CD4-positive, alpha-beta T cell treated with Interleukin-21 for 1 hour (primary cell): ENCODE measurements around the gene TMIGD2.

Experiments used
- DNase-seq: peaks from one replicate; pipeline ENCODE4 v3.0.0-alpha.2; 2020

Gene TMIGD2

DNA sequence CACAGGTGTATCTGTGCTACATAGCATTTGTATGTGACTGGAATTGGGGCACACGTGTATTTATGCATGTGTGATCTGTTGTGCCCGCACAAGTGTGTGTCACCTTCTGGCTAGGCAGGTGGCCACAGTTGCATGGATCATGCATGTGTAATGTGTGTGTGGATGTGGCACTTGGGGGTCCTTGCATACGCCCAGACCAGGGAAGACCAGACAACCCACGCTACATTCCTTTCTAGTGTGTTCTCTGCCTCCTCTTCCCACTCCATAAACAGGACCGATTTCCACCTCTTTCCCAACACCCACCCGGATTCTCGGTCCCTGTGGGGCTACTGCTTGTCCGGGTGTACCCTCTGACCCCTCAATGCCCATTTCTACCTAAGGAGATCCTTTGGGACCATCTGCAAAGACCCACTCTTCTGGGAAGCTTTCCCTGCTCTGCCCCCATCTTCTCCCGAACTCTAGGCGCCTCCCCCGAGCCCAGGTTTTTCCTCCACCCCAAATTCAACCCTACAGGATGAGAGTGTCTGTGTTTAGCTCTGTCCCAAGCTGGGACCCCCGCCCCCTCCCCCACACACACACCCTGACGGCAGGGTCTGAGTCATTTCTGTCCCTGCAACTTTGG, 24.1 kb upstream of the TMIGD2 start:
- no peak for DNase-seq

DNA sequence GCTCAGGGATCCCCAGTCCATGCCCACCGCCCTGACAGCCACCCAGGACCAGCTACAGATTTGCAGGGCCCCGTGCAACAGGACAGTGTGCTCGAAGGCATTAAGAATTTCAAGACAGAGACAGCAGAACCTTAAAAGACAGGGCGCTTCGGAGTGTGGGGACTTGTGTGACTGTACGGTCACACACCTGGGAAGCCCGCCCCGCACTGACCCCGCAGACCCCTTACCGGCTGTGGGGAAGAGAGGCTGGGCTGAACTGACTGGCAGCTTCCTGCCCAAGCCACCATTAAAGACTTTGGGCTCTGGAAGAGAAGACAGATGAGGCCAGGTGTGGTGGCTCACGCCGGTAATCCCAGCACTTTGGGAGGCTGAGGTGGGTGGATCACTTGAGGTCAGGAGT, 22.0 kb upstream of the TMIGD2 start:
- no peak for DNase-seq

DNA sequence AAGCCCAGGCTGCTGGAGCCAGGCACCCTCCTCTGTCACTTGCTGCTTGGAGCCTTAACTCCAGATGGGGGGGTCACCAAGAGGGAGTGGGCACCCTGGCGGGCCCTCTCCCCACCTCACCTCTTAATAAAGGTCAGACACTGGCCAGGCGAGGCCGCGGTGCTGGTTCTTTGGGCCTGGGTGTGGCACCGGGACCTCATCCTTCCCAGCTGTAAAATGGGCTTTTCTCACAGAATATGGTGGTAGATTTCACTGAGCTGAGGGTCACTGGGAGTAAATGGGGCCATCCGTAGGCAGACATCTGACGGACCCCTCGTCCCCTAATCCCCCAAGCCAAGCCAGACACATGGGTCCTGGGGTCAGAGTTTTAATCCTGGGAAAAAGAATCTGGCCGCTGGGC, 21.5 kb upstream of the TMIGD2 start:
- no peak for DNase-seq

DNA sequence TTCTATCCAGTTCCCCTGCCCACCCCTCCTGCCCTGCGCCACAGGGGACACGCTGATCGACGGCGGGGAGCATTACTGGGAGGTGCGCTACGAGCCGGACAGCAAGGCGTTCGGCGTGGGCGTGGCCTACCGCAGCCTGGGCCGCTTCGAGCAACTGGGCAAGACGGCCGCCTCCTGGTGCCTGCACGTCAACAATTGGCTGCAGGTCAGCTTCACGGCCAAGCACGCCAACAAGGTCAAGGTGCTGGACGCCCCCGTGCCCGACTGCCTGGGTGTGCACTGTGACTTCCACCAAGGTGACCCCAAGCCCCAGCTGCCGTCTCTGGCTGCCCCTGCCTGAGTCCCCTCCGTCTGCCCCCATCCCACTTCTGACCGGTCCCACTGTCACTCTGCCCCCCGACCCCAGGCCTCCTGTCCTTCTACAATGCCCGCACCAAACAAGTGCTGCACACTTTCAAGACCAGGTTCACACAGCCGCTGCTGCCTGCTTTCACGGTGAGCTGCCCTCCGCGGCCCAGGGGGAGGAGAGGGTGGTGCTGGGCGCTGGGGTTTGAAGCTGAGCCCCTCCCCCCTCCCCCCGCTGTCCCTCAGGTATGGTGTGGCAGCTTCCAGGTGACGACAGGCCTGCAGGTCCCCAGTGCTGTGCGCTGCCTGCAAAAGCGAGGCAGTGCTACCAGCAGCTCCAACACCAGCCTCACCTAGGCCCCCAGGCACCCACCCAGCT, 20.9 kb upstream of the TMIGD2 start:
- no peak for DNase-seq

DNA sequence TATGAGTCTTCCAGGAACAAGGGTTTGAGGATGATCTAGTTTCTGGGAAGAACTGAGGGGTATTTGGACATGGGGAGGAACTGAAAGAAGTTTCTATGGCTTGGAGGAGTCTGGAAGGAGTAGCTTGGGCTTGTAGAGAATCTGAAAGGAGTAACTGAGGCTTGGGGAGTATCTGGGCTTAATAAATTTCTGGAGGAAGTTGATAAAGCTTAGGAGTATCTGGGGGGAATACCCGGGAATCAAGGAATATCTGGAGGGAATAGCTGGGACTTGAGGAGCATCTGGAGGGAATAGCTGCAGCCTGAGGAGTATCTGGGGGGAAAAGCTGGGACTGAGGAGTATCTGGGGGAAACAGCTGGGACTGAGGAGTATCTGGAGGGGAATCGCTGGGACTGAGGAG, 18.2 kb upstream of the TMIGD2 start:
- no peak for DNase-seq

DNA sequence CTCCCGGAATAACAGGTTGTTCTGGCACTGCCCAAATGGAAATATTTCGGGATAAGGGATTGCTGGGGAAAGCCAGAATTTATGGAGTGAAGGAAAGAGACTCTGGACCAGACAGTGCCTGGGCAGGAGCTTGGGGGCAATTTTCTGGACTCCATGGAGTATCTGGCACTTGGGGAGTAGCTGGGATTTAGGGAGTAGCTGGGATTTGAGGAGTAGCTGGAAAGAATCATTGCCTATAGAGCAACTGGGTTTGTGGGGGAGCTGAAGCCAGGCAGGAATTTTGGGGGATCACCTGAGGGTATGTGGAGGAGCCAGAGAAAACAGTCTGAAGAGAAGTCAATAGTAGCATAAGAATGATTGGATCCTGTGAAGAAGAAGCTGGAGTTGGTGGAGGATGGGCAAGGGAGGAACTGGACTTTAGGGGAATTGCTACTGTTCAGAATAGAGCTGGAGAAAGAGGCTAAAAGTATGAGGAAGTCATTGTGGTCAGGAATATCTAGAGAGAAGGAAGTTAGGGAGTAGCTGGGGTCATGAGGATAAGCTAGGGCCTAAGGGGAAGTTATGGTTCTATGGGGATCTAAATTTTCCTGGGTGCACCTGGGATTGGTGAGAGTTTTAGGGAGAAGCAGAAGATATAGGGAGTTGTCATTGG, 17.0 kb upstream of the TMIGD2 start:
- DNase-seq: no peak

DNA sequence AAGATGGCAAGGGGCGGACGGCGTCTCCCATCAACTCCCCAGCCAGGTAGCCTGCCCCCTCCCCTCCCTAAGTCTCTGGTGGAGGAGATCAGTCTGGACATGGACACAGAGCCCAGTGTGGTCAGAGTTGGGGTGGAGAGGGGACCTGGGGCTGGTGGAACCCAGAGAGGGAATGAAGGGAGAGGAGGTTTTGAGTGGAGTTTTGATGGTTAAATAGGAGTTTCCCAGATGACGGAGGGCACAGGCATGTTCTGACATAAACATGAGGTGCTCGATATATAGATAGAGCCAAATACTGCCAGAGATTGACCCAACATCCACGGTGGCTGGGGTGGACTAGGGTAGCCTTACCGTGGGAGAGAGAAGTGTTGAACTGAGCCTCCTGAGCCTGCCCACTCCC, 16.3 kb upstream of the TMIGD2 start:
- no peak for DNase-seq

DNA sequence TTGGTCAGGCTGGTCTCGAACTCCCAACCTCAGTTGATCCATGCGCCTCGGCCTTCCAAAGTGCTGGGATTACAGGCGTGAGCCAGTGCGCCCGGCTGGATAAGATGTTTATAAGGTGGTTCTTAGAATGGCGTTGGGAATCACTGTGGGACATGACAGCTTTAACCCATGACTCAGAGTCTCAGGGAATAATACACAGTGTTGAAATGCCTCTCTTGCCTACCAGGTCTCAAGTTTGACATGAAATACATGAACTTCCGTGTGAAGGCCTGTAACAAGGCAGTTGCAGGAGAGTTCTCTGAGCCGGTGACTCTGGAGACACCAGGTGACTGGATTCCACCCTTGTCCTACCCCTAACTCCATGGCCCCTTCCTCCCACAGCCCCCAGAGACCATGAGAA, 14.8 kb upstream of the TMIGD2 start:
- no peak for DNase-seq

DNA sequence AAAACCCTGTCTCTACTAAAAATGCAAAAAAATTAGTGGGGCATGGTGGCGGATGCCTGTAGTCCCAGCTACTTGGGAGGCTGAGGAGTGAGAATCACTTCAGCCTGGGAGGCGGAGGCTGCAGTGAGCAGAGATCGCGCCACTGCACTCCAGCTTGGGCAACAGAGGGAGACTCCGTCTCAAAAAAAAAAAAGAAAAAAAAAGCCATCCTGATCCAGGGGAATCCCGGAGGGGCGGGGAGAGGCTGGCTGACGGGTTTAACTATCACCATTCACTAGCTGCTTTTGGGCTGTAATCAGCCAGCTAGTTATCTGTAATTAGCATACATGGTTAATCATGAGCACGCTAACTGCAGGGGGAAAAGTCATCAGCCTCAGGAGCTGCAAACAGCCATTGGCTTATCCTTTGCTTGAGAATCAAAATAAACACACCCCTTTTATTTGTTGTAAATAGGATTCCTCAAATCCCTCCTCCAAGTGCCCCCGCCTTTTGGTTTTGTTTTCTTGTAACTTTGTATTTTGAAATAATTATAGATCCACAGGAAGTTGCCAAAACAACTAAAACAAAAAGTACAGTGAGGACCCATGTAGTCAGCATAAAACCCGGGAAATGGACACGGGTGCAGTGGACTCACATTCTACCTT, 11.8 kb upstream of the TMIGD2 start:
- no peak for DNase-seq

DNA sequence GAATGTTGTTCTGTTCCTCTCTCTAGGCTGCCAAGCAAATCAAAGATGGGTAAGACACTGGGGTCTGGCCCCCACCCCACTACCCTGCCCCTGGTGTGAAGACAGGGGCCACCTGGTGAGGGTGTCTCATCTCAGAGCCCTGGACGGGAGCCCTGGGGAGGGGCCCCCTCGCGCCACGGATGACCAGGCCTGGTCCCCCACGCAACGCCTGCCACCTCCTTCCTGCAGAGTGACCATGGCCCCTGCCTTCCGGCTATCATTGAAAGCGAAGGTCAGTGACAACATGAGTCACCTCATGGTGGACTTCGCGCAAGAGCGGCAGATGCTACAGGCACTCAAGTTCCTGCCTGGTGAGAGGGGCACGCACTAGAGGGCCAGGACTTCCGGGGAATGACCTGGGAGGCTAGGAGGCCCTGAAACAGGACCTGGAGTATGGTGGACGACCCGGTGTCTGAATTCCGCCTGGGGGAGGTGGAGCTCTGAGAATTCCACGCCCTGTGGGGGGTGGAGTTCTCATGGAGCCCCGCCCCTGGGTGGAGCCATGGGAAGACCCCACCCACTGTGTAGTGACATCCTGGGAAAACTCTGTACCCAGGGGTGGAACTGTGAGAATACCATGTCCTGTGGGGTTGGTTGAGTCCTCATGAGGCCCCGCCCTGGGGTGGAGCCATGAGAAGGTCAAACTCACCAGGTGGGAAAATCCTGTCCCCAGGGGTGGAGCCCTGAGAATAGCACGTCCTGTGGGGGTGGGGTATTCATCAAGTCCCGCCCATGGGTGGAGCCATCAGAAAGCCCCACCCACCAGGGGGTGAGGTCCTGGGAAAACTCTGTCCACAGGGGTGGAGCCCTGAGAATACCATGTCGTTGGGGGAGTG, 8.3 kb upstream of the TMIGD2 start:
- DNase-seq: no peak

DNA sequence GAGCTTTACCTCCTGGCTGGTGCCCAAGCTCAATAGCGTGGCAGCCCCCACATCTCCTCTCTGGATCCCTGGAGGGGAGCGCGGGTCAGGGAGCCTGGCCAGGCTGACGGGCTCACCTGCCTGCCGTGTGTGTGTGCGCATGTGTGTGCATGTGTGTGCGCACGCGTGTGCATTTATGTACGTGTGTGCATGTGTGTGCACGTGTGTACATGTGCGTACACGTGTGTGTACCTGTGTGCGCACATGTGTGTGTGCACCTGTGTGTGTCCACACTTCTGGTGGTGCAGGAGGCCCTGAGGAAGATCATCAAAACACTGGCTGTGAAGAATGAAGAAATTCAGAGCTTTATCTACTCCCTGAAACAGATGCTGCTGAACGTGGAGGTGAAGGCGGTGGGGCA, 3.5 kb upstream of the TMIGD2 start:
- DNase-seq: no peak

DNA sequence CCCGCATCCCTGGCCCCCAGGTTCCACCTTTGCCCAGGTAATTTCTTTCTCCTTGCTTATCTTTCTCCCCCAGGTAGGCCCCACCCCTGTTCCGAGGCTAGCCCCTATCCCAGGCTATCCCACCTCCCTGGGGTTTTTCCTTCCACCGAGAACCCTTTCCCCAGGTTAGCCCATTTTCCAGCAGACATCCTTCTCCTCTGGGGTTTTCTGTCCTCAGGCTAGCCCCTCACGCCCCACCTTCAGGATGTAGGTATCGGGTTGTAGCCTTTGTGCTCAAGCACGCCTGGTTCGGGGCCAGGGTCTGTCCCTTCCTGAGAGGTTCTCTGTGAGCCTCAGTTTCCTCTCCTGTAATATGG, 3.0 kb upstream of the TMIGD2 start:
- DNase-seq: no peak

DNA sequence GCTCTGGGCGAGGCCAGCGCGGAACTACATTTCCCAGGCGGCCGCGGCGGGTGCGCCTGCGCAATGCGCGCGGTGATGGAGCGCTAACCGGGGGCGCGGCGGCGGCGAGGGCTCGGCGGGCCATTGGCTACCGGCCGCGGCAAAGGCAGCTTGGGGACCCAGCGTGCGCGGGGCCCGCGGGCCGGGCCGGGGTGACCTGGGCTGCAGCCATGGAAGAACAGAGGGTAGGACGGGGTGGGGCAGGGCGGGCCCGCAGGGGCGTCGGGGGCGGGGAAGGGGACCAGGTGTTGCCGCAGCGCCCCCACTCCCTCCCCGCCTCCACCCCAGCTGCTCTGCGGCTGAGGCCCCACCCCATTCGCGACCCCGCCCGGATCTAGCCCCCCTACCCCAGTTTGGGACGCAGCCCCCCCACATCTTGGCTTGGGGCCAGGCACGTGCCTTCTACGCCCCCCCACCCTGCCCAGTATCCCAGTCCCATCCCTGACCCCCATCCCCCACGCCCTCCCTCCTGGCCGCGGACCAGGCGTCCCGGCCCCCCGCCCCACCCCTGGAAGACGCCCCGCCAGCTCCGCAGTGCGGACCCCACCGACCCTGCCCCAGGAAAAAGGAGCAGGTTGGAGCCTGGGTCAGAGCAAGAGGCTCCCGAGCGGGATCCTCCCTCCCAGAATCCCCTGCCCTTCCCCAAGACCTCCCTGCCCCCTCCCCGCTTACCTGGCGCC, 2.5 kb upstream of the TMIGD2 start, which contains the start of gene FSD1:
Gene FSD1 (plus strand): TSS at position 61 of the 719 bp plus-strand sequence. CDS start 149 bp downstream, at position 210.
- DNase-seq: peak; percentile 60

DNA sequence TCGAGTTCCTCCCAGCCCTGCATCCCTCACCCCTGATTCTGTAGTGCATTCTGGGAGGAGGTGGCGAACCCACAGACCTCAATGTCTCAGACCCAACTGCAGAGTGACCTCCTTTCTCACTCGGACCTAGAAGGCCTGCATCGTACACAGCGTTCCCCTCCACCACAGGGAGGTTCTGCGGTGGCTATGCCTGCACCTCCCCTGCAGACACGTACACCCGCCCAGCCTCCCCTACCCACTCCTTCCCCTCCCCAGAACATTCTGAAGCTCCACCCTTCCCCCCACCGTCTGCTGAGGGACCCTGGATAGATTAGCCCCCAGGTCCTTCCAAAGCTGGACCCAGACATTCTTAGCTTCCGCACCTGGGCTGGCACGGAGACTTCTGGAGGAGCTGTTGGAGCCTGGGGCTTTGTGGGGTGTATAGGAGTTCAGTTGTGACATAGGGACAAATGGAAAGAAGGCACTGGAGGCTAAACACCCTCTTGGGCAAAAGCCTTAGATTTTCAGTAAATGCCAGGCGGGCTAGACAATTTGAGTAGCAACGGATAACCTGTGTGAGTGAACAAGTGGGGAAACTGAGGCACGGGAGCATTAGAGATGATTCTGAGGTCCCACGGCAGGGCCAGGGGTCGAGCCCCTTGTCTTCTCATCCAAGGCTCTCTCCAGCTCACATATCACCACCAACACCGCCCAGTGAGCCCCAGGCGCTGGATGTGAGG, 1.8 kb upstream of the TMIGD2 start:
- DNase-seq: no peak

DNA sequence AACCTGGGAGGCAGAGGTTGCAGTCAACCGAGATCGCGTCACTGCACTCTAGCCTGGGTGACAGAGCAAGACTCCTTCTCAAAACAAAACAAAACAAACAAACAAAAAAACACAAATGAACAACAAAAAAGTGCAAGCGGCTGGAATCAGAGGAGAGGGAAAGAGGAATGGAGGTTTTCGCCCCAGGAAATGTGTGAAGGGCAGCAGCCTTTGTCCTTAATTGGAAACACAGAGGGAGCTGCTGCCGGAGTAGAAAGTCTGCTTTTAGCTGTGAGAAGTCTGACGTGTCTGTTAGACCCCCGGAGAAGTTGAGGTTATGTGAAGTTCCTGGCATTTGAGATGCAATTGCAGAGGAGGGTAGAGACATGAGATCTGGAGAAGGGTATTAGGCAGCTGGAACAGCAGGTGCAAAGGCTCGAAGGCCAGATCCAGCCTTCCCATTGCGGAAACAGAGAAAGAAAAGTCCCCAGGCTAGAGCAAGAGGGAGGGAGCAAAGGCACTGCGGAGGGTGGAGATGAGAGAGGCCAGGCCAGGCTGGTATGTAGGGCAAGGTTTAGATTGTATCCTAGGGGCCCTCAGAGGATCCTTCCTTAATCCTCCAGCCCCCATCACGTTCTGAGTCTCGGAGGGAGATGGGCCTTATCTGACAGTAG, 473 bp downstream of the TMIGD2 start:
- no peak for DNase-seq

DNA sequence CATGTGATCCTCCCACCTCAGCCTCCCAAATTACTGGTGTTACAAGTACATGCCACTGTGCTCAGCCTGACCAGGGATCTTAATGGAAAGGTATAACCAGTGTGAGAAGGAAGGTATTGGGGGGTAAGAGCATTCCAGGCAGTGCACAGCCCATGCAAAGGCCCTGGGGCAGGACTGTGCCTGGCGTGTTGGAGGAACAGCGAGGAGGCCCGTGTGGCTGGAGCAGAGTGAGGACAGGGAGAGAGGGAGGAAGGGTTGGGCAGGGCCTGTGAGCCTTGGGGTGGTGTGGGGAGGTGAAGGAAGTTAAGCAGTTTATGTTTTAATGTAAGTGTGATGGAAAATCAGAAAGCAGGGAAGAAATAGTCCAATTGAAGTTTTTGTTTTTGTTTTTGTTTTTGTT, 1.6 kb downstream of the TMIGD2 start:
- no peak for DNase-seq

DNA sequence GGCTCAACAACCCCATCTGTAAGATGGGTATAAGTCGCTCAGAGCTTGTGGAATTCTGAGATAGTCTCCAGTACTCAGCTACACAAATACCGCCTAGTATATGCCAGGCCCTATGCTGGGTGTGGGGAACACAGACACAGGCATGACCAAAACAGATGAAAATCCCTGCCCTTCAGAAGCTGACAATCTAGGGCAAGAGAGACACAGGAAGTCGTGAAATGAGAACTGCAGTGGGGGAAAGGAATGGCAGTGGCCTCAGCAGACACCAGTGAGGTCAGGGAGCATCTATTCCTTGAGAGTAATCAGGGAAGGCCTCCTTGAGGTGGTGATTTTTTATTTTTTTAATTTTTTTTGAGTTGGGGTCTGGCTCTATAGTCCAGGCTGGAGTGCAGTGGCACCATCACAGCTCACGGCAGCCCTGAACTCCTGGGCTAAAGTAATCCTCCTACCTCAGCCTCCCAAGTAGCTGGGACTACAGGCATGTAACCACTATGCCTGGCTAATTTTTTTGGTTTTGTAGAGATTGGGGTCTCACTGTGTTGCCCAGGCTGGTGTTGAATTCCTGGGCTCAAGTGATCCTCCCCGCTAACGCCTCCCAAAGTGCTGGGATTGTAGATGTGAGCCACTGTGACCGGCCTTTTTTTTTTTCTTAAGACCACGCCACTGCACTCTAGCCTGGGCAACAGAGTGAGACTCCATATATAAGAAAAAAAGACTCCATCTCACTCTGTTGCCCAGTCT, 3.2 kb downstream of the TMIGD2 start:
- no peak for DNase-seq

DNA sequence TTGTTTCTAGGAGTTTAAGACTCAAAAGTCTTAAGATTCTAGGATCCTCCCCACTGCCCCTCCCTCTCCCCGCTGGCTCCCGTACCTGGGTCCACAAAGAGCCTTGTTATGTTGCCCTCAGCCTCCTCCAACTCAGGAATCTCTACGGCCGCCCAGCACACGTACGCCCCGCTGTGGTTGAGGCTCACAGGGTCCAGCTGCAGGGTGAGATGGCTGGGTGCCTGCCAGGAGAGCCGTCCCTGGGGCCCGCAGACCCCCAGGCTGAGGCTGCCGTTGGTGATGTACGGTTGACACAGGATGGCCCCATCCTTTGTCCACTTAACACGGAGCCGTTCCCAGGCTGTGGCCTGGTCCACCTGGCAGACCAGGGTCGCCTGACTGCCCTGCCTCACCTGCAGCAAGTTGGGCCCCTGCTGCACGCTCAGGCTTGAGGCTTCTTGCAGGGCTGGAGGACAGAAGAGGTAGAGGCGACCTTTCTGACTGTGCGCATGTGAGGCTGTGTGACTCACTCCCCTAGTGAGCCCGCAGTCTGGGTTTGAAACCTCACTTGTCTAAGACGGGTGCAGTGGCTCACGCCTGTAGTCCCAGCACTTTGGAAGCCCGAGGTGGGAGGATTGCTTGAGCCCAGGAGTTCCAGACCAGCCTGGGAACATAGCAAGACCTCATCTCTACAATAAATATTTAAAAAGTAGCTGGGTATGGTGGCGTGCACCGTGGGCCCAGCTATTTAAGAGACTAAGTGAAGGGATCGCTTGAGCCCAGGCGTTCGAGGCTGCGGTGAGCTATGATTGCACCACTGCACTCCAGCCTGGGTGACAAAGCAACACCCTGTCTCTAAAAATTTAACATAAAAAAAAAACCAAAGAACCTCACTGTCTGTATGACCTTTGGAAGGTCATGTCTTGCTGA, 4.0 kb downstream of the TMIGD2 start:
- no peak for DNase-seq
